Fibroblast of mammary gland (primary cell): ENCODE data around the gene ITFG1.
"Not testable (repeated sequence)": the region's sequence is repeated elsewhere in the genome, so short reads cannot be mapped to it uniquely, and the experiment has no call there.

Source experiments
- DNase-seq: peaks from one replicate; pipeline ENCODE4 v3.0.0-alpha.2; 2010; ENCODE audit warnings: low read depth
- H3K4me3 ChIP-seq: 2 replicates; pipeline ENCODE4 v1.5.1; 2011; ENCODE audit warnings: low read depth, mild to moderate bottlenecking, low read length, moderate library complexity; ENCODE audit not compliant: control insufficient read depth
- CTCF ChIP-seq: conservative IDR thresholded peaks from 2 replicates; pipeline ENCODE4 v1.5.1; 2011; ENCODE audit warnings: low read depth, low read length, inconsistent platforms; ENCODE audit not compliant: control insufficient read depth, insufficient read depth

ITFG1 gene

GRCh38 chr16:47342055-47342454, 118.8 kb downstream of the ITFG1 start:
- DNase-seq: peak; percentile 28
- H3K4me3 ChIP-seq: no peak overlapping the region
- no peak for TF ChIP-seq CTCF

- DNase-seq, H3K4me3 ChIP-seq: not testable (repeated sequence)
Measured at GRCh38 chr16:47330562-47330961, 130.3 kb downstream of the ITFG1 start.

- DNase-seq: not testable (repeated sequence)
Measured at GRCh38 chr16:47324309-47324708, 136.6 kb downstream of the ITFG1 start.

GRCh38 chr16:47323241-47323640, 137.6 kb downstream of the ITFG1 start:
- TF ChIP-seq CTCF: no peak
- H3K4me3 ChIP-seq: no peak overlapping the region
- DNase-seq: no peak

More at GRCh38 chr16:47324309-47324708, 136.6 kb downstream of the ITFG1 start:
- H3K4me3 ChIP-seq: not testable (repeated sequence)

GRCh38 chr16:47320546-47321310, 140.1 kb downstream of the ITFG1 start:
- TF ChIP-seq CTCF: no peak
- DNase-seq: peak; percentile 71
- no peak overlapping the region for H3K4me3 ChIP-seq

GRCh38 chr16:47317465-47318240, 143.2 kb downstream of the ITFG1 start:
- TF ChIP-seq CTCF: no peak
- no peak for DNase-seq
- H3K4me3 ChIP-seq: no peak overlapping the region

DNA sequence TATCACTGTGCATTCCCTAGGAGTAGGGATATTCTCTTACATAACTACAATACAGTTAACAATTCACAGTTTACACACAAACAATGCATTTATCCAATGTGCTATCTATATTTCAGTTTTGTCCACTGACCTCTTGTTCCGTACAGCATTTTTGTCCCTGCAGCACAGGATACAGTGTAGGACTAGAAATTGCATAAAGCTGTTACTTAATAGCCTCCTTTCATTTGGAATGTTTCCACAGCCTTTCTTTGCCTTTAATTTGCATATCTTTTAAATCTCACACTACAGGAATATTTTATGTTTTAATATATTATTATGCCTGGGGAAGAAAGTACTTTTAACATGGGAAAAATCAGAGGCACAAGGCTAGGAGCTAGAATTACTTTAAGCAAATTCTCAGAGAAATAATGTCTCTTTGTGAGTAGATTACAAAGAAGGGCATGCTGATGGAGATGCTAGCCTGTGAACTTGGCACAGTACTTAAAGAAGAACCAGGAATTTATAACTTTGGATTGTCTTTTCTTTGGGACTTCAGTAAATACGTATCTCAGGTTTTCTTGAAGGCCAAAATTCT, 144.3 kb downstream of the ITFG1 start:
- no peak for TF ChIP-seq CTCF
- DNase-seq: no peak
- no peak overlapping the region for H3K4me3 ChIP-seq
